Brain microvascular endothelial cell (primary cell): Measurements from ENCODE around the gene OR3A2.
"Not testable (repeated sequence)": the region's sequence is repeated elsewhere in the genome, so short reads cannot be mapped to it uniquely, and the experiment has no call there.

Experiments
- DNase-seq: peaks from one replicate; pipeline ENCODE4 v3.0.0-alpha.2; 2020
- H3K27ac ChIP-seq: fragments of 250-450 bp; sonication (Bioruptor Pico); 2 replicates; pipeline ENCODE4 v1.5.1; 2020; ENCODE audit warnings: mild to moderate bottlenecking, moderate library complexity
- H3K27me3 ChIP-seq: fragments of 250-450 bp; sonication (Bioruptor Pico); replicated peaks from 2 replicates; pipeline ENCODE4 v1.5.1; 2020; ENCODE audit warnings: mild to moderate bottlenecking
- H3K36me3 ChIP-seq: fragments of 250-450 bp; sonication (Bioruptor Pico); replicated peaks from 2 replicates; pipeline ENCODE4 v1.5.1; 2020; ENCODE audit warnings: mild to moderate bottlenecking
- H3K4me3 ChIP-seq: 2 replicates; pipeline ENCODE4 v1.5.1; 2011; ENCODE audit warnings: low read depth, mild to moderate bottlenecking, control low read depth, low read length, moderate library complexity
- CTCF ChIP-seq: IDR thresholded peaks from 2 replicates; pipeline ENCODE4 v1.5.1; 2011; ENCODE audit warnings: low read depth, mild to moderate bottlenecking, moderate library complexity, low read length, control low read depth, inconsistent platforms; ENCODE audit errors: missing control alignments
- in situ Hi-C: cut with HindIII; loops from 2 replicates; pipeline ENCODE4 v1.10.0; 2017; ENCODE audit warnings: low sequenced_read_pairs, low pct_ligation_motif_present

OR3A2 gene

GRCh38 chr17:3308603-3309002 lies 77.5 kb downstream of the OR3A2 start:
- DNase-seq, result no peak
- H3K4me3 ChIP-seq, result no peak overlapping the region
- no peak overlapping the region for H3K27ac ChIP-seq
- in situ Hi-C loops, result no loop called here
- H3K27me3 ChIP-seq, result no peaks in the 10 kb centered on the region
- H3K36me3 ChIP-seq, result no peaks in the 10 kb centered on the region
- TF ChIP-seq CTCF, result no peak

GRCh38 chr17:3298260-3298659 lies 87.8 kb downstream of the OR3A2 start, which contains the start of gene OR3A1:
TSS of gene OR3A1 (minus strand) at chr17:3298360. CDS start at chr17:3292582, 5,778 bp downstream.
- no peak for TF ChIP-seq CTCF
- Histone ChIP-seq H3K27me3 (no peaks in the 10 kb centered on the region), H3K27ac (no peak within 1 kb of the TSS), H3K4me3 (no peak within 1 kb of the TSS), H3K36me3 (no peaks in the 10 kb centered on the region)
- no peak for DNase-seq
- in situ Hi-C loops, result no loop called here

GRCh38 chr17:3295632-3296031 lies 90.5 kb downstream of the OR3A2 start:
- DNase-seq, result no peak
- no peaks in the 10 kb centered on the region for H3K36me3 ChIP-seq
- H3K27ac ChIP-seq, result no peak overlapping the region
- H3K4me3 ChIP-seq, result no peak overlapping the region
- no peaks in the 10 kb centered on the region for H3K27me3 ChIP-seq
- TF ChIP-seq CTCF, result no peak
- in situ Hi-C loops, result no loop called here

- H3K36me3 ChIP-seq, H3K27me3 ChIP-seq, in situ Hi-C loops, H3K4me3 ChIP-seq, DNase-seq, H3K27ac ChIP-seq: not testable (repeated sequence)
Measured at GRCh38 chr17:3293548-3293947, 92.6 kb downstream of the OR3A2 start.

GRCh38 chr17:3282901-3283300 lies 103.2 kb downstream of the OR3A2 start:
- Histone ChIP-seq H3K27me3 (no peaks in the 10 kb centered on the region), H3K36me3 (no peaks in the 10 kb centered on the region), H3K27ac (no peak overlapping the region), H3K4me3 (no peak overlapping the region)
- in situ Hi-C loops, result no loop called here
- no peak for DNase-seq
- no peak for TF ChIP-seq CTCF

GRCh38 chr17:3276126-3276525 lies 110.0 kb downstream of the OR3A2 start:
- H3K27me3 ChIP-seq, result no peaks in the 10 kb centered on the region
- no peaks in the 10 kb centered on the region for H3K36me3 ChIP-seq
- in situ Hi-C loops, result no loop called here
- no peak for DNase-seq
- no peak for TF ChIP-seq CTCF
- H3K4me3 ChIP-seq, result no peak overlapping the region
- no peak overlapping the region for H3K27ac ChIP-seq
